Glomerular visceral epithelial cell (primary cell): ENCODE data around the gene TRIM38.

Source experiments
- DNase-seq: peaks from one replicate; pipeline ENCODE4 v3.0.0-alpha.2; 2016; ENCODE audit errors: extremely low spot score

The TRIM38 gene

GRCh38 chr6:26026833-26027490, 64.4 kb downstream of the TRIM38 start:
- peak; percentile 98 for DNase-seq

- DNase-seq: no peak
Measured at GRCh38 chr6:26027491-26028211, 65.0 kb downstream of the TRIM38 start.

DNA sequence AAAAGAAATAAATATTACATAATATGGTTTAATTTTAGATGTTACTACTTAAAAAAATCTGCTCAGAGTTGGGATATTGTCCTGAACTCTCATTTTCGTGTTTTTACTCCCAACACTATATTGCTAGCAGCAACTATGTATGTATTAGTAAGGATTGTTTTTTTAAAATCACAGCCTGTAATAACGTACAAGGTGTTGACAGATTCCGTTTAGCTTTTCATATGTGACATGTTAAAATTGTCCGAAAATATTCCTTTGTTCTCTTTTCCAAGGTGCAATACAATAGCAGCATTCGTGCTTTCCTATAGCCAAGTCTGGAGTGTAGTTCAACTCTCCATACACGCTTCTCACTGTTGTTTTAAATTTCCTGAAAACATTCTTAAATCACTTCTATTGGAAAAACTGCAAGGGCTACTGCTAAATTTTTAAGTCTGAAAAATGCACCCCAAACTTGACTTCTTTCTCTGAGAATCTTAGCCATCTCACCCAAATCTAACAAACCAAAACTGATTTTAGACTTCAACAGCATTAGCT, 65.7 kb downstream of the TRIM38 start:
- DNase-seq: no peak

- no peak for DNase-seq
Measured at GRCh38 chr6:26028746-26029569, 66.4 kb downstream of the TRIM38 start.

GRCh38 chr6:26029570-26029856, 66.9 kb downstream of the TRIM38 start:
- no peak for DNase-seq

- DNase-seq: no peak
Measured at GRCh38 chr6:26029857-26030653, 67.5 kb downstream of the TRIM38 start.

DNA sequence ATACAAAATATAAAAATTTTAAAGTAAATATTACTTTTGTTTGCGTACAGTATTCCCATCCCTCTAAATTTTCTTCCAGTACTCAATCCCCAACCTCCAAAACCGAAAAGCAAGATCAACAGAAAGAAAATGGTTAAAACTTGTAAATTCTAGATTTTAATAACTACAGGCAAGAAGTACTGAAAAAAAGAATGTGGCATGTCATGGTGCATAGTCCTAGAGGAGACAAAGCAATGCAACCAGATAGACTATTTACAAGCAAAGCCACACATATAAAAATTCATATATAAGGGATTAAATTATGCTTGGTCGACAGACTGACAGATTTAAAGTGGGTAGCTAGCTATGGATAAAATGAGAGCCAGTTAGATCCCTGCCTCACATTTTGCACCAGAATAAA, 68.1 kb downstream of the TRIM38 start:
- no peak for DNase-seq

DNA sequence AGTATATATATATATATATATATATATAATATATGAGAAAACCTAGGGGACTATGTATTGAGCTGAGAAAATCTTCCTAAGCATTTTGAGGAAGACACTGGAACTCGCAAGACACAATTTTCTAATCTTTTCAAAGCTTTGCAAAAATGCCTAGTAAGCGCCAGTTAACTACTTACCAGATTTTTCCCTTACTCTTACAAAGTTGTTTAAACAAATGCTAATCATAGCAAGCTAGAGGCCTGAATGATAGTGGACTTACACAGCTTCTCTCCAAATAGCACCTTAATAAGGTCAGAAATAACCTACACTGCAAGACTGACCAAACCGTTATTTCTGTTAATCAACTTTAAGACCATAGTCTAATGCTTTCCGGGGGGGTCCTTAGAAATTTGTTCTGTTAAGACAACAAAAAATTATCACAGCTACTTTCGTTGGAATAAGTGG, 68.6 kb downstream of the TRIM38 start:
- DNase-seq: peak; percentile 43

DNA sequence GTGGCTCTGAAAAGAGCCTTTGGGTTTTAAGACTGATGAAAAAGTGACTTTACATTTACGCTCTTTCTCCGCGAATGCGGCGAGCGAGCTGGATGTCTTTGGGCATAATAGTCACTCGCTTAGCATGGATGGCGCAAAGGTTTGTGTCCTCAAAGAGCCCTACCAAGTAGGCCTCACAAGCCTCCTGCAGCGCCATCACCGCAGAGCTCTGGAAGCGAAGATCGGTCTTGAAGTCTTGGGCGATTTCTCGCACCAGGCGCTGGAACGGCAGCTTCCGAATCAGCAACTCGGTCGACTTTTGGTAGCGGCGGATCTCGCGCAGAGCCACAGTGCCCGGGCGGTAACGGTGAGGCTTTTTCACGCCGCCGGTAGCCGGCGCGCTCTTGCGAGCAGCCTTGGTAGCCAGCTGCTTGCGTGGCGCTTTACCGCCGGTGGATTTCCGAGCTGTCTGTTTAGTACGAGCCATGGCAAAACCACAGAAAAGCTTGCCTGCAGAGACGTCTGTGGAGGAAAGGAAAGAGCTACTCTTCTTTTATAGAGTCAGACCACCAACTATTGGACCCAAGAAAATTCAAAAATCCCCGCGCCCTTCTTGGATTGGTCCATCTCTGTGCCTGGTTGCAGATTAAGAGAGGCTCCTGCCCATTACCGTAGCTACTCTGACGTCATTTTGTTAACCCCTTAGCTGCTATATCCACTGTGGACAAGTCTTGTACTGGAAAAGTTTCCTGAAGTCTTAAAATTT, 69.2 kb downstream of the TRIM38 start:
- peak; percentile 96 for DNase-seq

DNA sequence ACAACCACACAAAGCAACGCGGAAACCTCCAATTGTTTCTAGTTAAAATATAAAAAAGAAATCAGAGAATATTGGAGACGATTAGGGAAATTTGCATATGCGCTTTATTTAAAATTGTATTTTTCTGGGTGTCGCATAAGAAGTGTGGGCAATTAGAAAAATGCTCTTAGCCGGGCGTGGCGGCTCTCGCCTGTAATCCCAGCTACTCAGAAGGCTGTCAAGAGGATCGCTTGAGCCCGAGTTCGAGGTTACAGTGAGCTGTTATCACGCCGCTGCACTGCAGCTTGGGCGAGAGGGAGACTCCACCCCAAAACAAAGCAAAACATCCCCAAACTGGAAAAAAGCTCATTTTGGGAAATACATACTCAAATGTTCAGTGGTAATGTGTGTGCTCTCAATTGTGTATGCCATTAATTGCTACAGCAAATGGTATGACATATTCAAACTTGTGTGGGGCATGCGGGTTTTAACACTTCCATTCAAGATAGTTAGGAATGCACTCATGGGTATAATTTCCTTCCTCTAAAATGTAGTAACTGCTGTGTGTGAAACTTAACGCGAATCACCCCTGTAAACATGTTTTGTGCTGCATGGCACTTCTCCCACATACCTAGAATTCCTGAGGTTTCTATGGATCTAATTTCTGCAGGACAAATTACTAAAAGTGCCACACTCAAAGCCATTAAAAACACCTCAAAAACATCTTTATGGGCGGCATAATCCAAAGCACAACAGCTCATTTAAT, 69.9 kb downstream of the TRIM38 start:
- DNase-seq: peak; percentile 61

- peak; percentile 89 for DNase-seq
Measured at GRCh38 chr6:26033085-26033940, 70.7 kb downstream of the TRIM38 start.

DNA sequence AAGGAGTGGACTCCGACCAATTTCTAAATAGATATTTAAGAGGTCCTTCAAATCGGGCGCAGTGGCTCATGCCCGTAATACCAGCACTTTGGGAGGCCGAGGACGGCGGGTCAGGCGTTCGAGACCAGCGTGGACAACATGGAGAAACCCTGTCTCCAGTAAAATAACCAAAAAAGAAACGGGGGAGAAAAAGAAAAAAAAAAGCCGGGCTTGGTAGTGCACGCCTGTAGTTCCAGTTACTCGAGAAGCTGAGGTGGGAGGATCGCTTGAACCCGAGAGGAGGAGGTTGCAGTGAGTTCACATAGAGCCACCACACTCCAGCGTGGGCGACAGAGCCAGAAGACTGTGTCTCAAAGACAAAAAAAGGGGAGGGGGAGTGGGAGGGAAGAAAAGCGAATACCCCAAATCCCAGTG, 71.3 kb downstream of the TRIM38 start:
- no peak for DNase-seq

DNA sequence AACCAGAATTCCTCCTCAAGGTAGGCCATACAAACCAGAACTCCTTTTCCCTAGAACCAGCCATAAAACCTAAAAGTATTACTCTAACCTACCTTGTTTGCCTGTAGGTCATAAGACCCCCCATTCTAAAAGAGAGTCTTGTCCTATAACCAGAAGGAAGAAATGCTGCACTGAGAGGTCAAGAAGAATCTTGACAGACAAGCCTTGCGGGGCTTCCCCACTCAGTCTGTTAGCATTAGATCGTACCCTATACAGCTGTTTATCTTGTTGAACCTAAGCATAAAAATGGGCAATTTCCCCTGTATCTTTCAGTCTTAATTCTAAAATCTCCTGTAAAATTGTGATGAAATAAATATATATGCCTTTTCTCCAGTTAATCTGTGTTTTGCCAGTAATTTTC, 72.3 kb downstream of the TRIM38 start:
- DNase-seq: no peak
